GM19099 (cell line): ENCODE measurements around the gene NTF3.

Experiments
- POLR2A ChIP-seq: IDR thresholded peaks from 3 replicates; pipeline ENCODE4 v1.6.1; 2011; ENCODE audit warnings: low read depth; ENCODE audit not compliant: insufficient read length; ENCODE audit errors: extremely low read depth

Gene NTF3

DNA sequence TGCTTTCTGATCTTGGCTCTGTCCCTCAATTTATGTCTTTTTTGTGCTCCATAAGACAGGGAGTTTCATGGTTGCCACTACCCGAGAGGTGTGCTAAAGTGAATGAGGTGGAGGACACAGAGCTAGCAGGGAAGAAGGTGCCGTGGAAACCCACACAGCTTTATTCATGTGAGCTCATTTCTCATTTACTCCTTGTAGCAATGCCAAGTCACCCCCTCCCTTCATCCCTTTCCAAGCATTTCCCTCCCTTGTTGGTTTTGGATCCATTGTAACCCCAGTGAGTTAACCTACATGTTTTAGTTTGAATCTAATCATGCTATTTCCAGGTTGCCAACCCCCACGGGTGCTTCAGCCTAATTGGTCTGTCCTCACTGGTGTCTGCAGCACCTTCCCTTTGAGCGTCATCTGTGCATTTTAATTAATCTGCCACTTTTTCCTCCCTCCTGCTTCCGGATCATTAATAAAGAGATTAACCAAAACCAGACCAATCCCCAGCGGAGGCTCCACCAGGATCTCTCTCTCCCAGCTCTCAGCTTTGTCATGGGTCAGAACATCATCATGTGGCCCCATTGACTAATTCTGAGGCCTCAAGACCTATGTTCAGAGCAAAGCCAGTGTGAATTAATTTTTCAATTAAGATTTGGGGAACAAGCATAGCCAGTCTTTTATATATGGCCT lies 56.2 kb downstream of the NTF3 start:
- TF ChIP-seq POLR2A, result no peak

- TF ChIP-seq POLR2A, result no peak
Observed at GRCh38 chr12:5488626-5488955, 56.7 kb downstream of the NTF3 start.

GRCh38 chr12:5489017-5489416 lies 57.1 kb downstream of the NTF3 start:
- TF ChIP-seq POLR2A, result no peak

- no peak for TF ChIP-seq POLR2A
Observed at GRCh38 chr12:5489760-5490406, 58.0 kb downstream of the NTF3 start.

DNA sequence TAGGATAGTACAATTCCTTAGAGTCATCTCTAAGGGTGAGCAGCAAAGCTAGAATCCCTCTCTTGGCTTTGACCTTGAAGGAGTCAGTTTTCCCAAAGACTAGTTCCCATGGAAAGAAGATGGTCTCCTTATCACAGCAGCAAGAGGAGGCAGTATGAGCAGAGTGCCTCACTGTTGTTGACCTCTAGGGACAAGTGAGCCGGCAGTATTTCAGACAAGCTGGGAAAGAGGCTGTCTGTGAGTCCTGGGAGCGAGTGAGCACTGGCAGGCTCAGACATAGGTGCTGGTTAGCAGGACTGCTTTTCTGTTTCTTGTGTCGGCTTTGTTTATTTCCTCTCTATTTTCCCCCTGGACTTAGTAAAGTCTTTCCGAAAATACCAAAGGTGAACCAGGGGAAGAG lies 60.7 kb downstream of the NTF3 start:
- TF ChIP-seq POLR2A, result no peak

DNA sequence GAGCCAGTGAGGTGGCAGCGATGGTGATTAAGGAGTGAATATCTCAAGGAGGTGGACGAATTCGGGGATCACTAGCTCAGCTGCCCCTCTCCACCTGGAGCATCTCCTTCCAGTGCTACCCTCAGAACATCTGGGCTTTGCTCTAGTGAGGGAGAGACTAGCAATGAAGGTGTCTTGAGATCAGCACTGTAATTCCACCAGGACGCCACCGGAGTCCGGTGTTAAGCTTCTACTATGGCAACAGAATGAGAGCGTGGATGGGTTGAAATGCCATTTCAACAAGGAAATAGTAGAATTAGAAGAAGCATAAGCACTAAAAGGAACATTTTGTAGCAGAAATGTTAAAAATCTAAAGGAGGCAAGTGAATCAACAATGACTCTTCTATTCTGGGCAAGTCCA lies 61.1 kb downstream of the NTF3 start:
- no peak for TF ChIP-seq POLR2A

DNA sequence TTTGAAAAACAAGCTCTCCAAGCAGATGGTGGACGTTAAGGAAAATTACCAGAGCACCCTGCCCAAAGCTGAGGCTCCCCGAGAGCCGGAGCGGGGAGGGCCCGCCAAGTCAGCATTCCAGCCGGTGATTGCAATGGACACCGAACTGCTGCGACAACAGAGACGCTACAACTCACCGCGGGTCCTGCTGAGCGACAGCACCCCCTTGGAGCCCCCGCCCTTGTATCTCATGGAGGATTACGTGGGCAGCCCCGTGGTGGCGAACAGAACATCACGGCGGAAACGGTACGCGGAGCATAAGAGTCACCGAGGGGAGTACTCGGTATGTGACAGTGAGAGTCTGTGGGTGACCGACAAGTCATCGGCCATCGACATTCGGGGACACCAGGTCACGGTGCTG lies 62.4 kb downstream of the NTF3 start:
- TF ChIP-seq POLR2A, result no peak

- TF ChIP-seq POLR2A, result no peak
Observed at GRCh38 chr12:5497329-5498053, 65.6 kb downstream of the NTF3 start.

DNA sequence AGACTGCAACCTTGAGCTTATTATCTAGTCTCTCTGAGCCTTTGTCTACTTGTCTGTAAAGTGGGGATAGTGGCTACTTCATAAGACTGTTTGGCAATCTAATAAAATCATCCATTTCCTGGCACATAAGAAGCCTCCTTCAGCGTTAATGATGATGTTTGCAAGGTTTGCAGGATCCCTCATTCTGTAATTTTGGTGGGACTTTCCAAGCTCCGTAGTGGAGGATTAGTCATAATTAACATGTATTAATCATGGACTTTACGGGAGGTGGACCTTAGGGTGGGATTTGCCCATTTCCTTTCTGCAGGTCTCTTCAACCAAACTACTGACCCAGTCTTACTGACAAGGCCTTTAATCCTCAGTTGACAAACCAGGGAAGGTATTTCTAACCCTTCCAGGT lies 66.2 kb downstream of the NTF3 start:
- TF ChIP-seq POLR2A, result no peak

- TF ChIP-seq POLR2A, result no peak
Observed at GRCh38 chr12:5498806-5499205, 66.9 kb downstream of the NTF3 start.

GRCh38 chr12:5499566-5500330 lies 67.8 kb downstream of the NTF3 start:
- TF ChIP-seq POLR2A, result no peak

DNA sequence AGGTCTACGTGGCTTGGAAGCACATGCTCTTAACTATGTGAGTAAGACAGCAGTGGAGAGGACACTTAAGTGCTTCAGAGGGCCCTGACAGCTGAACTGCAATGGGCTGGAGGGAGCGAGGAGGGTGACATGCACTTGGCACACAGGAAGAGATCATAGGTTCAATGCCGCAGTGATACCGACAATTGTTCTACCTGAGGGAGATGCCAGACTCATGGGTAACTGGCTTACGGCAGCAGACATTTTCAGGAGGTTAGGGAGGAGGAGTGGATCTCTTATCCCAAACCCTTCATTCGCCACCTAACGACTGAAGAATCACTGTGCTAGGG lies 68.4 kb downstream of the NTF3 start:
- no peak for TF ChIP-seq POLR2A

DNA sequence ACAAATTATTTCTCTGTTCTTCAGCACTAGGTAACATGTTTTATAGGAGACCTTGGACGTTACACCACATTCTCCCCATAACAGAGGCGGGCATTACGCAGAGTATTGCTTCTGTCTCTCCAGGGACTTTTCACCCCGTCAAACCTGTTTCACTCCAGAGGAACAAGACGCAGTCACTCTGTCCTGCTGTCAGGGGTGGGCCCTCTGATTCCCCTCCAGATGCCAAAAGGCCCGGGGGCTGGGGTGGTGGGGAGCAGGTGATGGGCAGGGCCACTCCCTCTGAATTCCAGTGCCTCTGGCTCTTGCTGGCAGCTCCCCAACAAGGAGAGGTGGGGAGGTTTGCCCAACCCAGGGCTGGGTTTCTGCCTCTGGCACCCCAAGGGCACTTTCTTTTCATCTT lies 71.9 kb downstream of the NTF3 start:
- TF ChIP-seq POLR2A, result no peak

- TF ChIP-seq POLR2A, result no peak
Observed at GRCh38 chr12:5505116-5505515, 73.2 kb downstream of the NTF3 start.

DNA sequence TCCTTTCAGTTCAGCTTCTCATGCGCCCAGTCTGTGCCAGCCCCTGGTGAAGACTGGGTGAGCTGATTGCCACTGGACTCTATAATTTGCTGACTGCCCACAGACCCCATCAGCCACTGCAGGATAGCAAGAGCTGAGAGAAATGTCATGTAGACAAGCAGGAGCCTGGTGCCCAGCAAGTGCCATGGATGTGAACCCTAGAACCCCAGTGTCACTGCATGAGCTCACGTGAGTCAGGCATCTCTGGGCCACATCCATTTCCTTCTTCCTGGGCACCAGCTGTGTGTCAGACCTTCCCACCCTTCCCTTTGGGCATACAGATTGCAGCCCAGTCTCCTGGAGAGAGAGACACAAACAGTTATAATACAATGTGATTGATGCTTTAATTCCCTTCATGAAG lies 73.8 kb downstream of the NTF3 start:
- TF ChIP-seq POLR2A, result no peak

GRCh38 chr12:5506295-5506694 lies 74.4 kb downstream of the NTF3 start:
- no peak for TF ChIP-seq POLR2A
